ENCODE data around the gene WDR18. TPM values are rescaled to one million over a fixed set of nuclear protein-coding genes. Genes with fewer than 3 reads are reported as not detected.

Gene WDR18
- total RNA-seq, 1 experiment from 2014 or later, result 96.8 TPM

DNA sequence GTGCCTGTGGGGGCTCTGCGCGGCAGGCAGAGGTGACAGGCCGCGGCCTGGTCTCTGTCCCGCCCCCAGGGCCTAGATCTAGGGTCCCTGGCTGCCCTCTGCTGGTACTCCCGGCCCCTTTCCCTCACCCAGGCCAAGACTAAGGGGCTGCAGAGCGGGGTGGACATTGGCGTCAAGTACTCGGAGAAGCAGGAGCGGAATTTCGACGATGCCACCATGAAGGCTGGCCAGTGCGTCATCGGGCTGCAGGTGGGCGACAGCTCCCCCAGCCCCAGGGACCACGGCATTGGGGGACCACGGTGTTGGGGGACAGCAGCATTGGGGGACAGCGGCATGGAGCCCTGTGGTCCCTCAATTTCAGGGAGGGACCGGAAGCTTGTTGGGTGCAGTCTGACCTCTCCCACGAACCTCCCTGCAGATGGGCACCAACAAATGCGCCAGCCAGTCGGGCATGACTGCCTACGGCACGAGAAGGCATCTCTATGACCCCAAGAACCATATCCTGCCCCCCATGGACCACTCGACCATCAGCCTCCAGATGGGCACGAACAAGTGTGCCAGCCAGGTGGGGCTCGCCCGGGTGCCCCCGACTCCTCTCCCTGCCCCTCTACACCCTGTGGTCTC, 52.0 kb downstream of the WDR18 start:
- H3K4me1 Mint-ChIP-seq (ENCODE audit: low read depth, unreplicated experiment), result no peaks in the 10 kb centered on the region
- ChIA-PET POLR2A (no interaction called here), CTCF (no interaction called here)
- no peaks in the 10 kb centered on the region for H3K27me3 Mint-ChIP-seq (ENCODE audit: insufficient read depth, unreplicated experiment)
- peaks cover 82% of the 10 kb centered on the region for H3K36me3 Mint-ChIP-seq (ENCODE audit: insufficient read depth, unreplicated experiment)
- H3K9me3 Mint-ChIP-seq (ENCODE audit: unreplicated experiment), result no peaks in the 10 kb centered on the region
- Histone ChIP-seq H3K4me3 (ENCODE audit: low read depth, low read length) (no peak overlapping the region), H3K9me3 (no peaks in the 10 kb centered on the region), H3K4me1 (peaks cover 5% of the 10 kb centered on the region; the same call in 1 of the 2 replicates), H3K27me3 (replicated peaks; ENCODE audit: control insufficient read depth, insufficient read depth, low read length) (no peaks in the 10 kb centered on the region), H3K36me3 (ENCODE audit: control insufficient read depth, insufficient read depth, low read length) (peaks cover 6% of the 10 kb centered on the region)
- no TSS peak for BruUV-seq (replicated peaks)
- intact Hi-C loops (cut with micrococcal nuclease; ENCODE audit: unreplicated experiment), result no loop called here
- no peak for DNase-seq
- peak in 1 of 2 experiments; percentile 20 for TF ChIP-seq CTCF (IDR thresholded peaks at IDR 0.05; ENCODE audit: insufficient read depth in 1 of 2, low read depth in 1 of 2, low read length in 1 of 2, severe bottlenecking in 1 of 2, unreplicated experiment in 1 of 2)
- H3K27ac Mint-ChIP-seq (ENCODE audit: unreplicated experiment), result no peak overlapping the region
- no peak overlapping the region for H3K4me3 Mint-ChIP-seq (ENCODE audit: unreplicated experiment)

DNA sequence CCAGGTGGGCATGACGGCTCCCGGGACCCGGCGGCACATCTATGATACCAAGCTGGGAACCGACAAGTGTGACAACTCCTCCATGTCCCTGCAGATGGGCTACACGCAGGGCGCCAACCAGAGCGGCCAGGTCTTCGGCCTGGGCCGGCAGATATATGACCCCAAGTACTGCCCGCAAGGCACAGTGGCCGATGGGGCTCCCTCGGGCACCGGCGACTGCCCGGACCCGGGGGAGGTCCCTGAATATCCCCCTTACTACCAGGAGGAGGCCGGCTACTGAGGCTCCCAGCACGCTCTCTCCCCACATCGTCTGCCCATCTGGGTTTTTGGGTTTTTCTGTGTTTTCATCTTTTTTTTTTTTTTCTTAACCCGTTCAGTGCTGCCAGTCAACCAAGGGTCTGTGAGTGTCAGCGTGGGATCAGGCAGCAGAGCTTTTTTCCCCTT, 53.5 kb downstream of the WDR18 start:
- Mint-ChIP-seq H3K4me3 (ENCODE audit: unreplicated experiment) (no peak overlapping the region), H3K4me1 (ENCODE audit: low read depth, unreplicated experiment) (no peaks in the 10 kb centered on the region), H3K27ac (ENCODE audit: unreplicated experiment) (peak overlapping the region; percentile 59), H3K9me3 (ENCODE audit: unreplicated experiment) (no peaks in the 10 kb centered on the region), H3K36me3 (ENCODE audit: insufficient read depth, unreplicated experiment) (peaks cover 75% of the 10 kb centered on the region), H3K27me3 (ENCODE audit: insufficient read depth, unreplicated experiment) (no peaks in the 10 kb centered on the region)
- intact Hi-C loops (cut with micrococcal nuclease; ENCODE audit: unreplicated experiment), result no loop called here
- Histone ChIP-seq H3K27me3 (replicated peaks; ENCODE audit: control insufficient read depth, insufficient read depth, low read length) (no peaks in the 10 kb centered on the region), H3K9me3 (no peaks in the 10 kb centered on the region), H3K4me1 (peaks cover 10% of the 10 kb centered on the region), H3K4me3 (ENCODE audit: low read depth, low read length) (no peak overlapping the region), H3K36me3 (ENCODE audit: control insufficient read depth, insufficient read depth, low read length) (peaks cover 2% of the 10 kb centered on the region)
- DNase-seq, result no peak
- ChIA-PET CTCF (no interaction called here), POLR2A (interaction anchor here (0.6 kb wide), 1 partner anchor 11 kb away, joined by 3 read pairs; the partner anchor contains the start of gene CNN2)
- no TSS peak for BruUV-seq (replicated peaks)
- no peak for TF ChIP-seq CTCF (IDR thresholded peaks at IDR 0.05; ENCODE audit: insufficient read depth in 1 of 2, low read depth in 1 of 2, low read length in 1 of 2, severe bottlenecking in 1 of 2, unreplicated experiment in 1 of 2)

DNA sequence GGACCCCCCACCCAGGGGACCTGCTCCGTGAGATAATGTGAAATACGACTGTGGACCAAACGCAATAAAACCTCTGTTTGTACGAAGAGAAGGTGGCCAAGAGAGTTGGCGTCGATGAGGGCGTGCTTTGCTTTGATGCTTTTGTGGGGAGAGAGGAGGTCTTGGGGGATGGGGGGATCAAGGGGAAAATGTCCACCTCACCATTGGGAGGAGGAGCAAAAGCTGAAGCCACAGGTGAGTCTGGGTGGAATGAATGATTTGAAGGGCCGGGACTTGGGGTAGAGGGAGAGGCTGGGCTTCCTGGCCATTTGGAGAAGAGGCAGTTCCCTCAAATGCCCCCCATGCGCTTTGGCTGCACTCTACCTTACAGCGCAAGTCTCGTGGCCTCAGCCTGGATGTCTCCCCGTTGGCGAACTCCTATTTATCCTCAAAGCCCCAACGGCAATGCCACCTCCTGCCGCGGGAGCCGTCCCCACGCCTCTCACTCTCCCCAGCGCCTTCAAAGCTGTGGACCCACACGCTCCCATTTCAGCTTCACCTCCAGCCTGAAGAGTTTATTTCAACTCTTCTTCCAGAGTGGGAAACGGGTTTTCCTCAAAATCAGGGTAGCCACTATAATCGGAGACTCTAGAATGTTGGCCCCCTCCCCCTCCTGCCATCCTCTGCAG, 55.0 kb downstream of the WDR18 start:
- Histone ChIP-seq H3K4me3 (ENCODE audit: low read depth, low read length) (no peak overlapping the region), H3K4me1 (peaks cover 10% of the 10 kb centered on the region), H3K36me3 (ENCODE audit: control insufficient read depth, insufficient read depth, low read length) (peaks cover 2% of the 10 kb centered on the region), H3K27me3 (replicated peaks; ENCODE audit: control insufficient read depth, insufficient read depth, low read length) (no peaks in the 10 kb centered on the region), H3K9me3 (no peaks in the 10 kb centered on the region)
- ChIA-PET CTCF (interaction anchor here (0.8 kb wide), 1 partner anchor 26 kb away, joined by 4 read pairs; no protein-coding TSS in a partner anchor), POLR2A (interaction anchor here (0.5 to 2.4 kb wide), 7 partner anchors 10 to 230 kb away, joined by 3 to 21 read pairs (median 6); partner anchors contain the start of genes CIRBP and CNN2)
- Mint-ChIP-seq H3K27ac (ENCODE audit: unreplicated experiment) (peak overlapping the region; percentile 91), H3K4me1 (ENCODE audit: low read depth, unreplicated experiment) (no peaks in the 10 kb centered on the region), H3K4me3 (ENCODE audit: unreplicated experiment) (peak overlapping the region; percentile 91), H3K27me3 (ENCODE audit: insufficient read depth, unreplicated experiment) (no peaks in the 10 kb centered on the region), H3K9me3 (ENCODE audit: unreplicated experiment) (no peaks in the 10 kb centered on the region), H3K36me3 (ENCODE audit: insufficient read depth, unreplicated experiment) (peaks cover 66% of the 10 kb centered on the region)
- no TSS peak for BruUV-seq (replicated peaks)
- TF ChIP-seq CTCF (IDR thresholded peaks at IDR 0.05; ENCODE audit: insufficient read depth in 1 of 2, low read depth in 1 of 2, low read length in 1 of 2, severe bottlenecking in 1 of 2, unreplicated experiment in 1 of 2), result no peak
- no peak for DNase-seq
- intact Hi-C loops (cut with micrococcal nuclease; ENCODE audit: unreplicated experiment), result no loop called here
